ENCODE measurements around the gene POU3F2.

The POU3F2 gene

GRCh38 chr6:98846021-98846380, 11.6 kb downstream of the POU3F2 start:
- Histone ChIP-seq H3K36me3 (ENCODE audit: control insufficient read depth, insufficient read depth, low read length) (no peaks in the 10 kb centered on the region), H3K27ac (no peak overlapping the region), H3K4me1 (no peaks in the 10 kb centered on the region), H3K9me3 (ENCODE audit: control insufficient read depth, low read length) (no peaks in the 10 kb centered on the region), H3K4me3 (ENCODE audit: low read depth, low read length) (no peak overlapping the region), H3K9ac (no peak overlapping the region), H3K4me2 (ENCODE audit: low read length) (no peak overlapping the region), H3K27me3 (ENCODE audit: control insufficient read depth, insufficient read depth, low read length) (peaks cover 6% of the 10 kb centered on the region), H3K79me2 (no peaks in the 10 kb centered on the region), H2AFZ (no peak overlapping the region)
- TF ChIP-seq CTCF (IDR thresholded peaks at IDR 0.05), result no peak

GRCh38 chr6:98847416-98847778, 13.0 kb downstream of the POU3F2 start:
- Histone ChIP-seq H3K9me3 (ENCODE audit: control insufficient read depth, low read length) (no peaks in the 10 kb centered on the region), H3K4me1 (no peaks in the 10 kb centered on the region), H3K4me2 (ENCODE audit: low read length) (no peak overlapping the region), H3K27me3 (ENCODE audit: control insufficient read depth, insufficient read depth, low read length) (peaks cover 6% of the 10 kb centered on the region), H2AFZ (no peak overlapping the region), H3K9ac (no peak overlapping the region), H3K79me2 (no peaks in the 10 kb centered on the region), H3K27ac (no peak overlapping the region), H3K4me3 (ENCODE audit: low read depth, low read length) (no peak overlapping the region), H3K36me3 (ENCODE audit: control insufficient read depth, insufficient read depth, low read length) (no peaks in the 10 kb centered on the region)
- no peak for TF ChIP-seq CTCF (IDR thresholded peaks at IDR 0.05)

GRCh38 chr6:98847779-98848538, 13.6 kb downstream of the POU3F2 start:
- Histone ChIP-seq H3K9ac (no peak overlapping the region), H3K9me3 (ENCODE audit: control insufficient read depth, low read length) (no peaks in the 10 kb centered on the region), H3K4me1 (no peaks in the 10 kb centered on the region), H3K79me2 (no peaks in the 10 kb centered on the region), H3K4me3 (ENCODE audit: low read depth, low read length) (no peak overlapping the region), H3K36me3 (ENCODE audit: control insufficient read depth, insufficient read depth, low read length) (no peaks in the 10 kb centered on the region), H3K27ac (no peak overlapping the region), H3K4me2 (ENCODE audit: low read length) (no peak overlapping the region), H2AFZ (peak overlapping the region; percentile 26), H3K27me3 (ENCODE audit: control insufficient read depth, insufficient read depth, low read length) (peaks cover 6% of the 10 kb centered on the region)
- TF ChIP-seq CTCF (IDR thresholded peaks at IDR 0.05), result no peak

GRCh38 chr6:98848539-98849242, 14.3 kb downstream of the POU3F2 start:
- Histone ChIP-seq H3K9ac (no peak overlapping the region), H3K27me3 (ENCODE audit: control insufficient read depth, insufficient read depth, low read length) (peaks cover 5% of the 10 kb centered on the region), H3K9me3 (ENCODE audit: control insufficient read depth, low read length) (no peaks in the 10 kb centered on the region), H3K4me2 (ENCODE audit: low read length) (no peak overlapping the region), H2AFZ (peak overlapping the region; percentile 26), H3K4me1 (no peaks in the 10 kb centered on the region), H3K4me3 (ENCODE audit: low read depth, low read length) (no peak overlapping the region), H3K27ac (no peak overlapping the region), H3K79me2 (no peaks in the 10 kb centered on the region), H3K36me3 (ENCODE audit: control insufficient read depth, insufficient read depth, low read length) (no peaks in the 10 kb centered on the region)
- TF ChIP-seq CTCF (IDR thresholded peaks at IDR 0.05), result no peak

All from parathyroid adenoma (tissue), 2 donors.